ENCODE measurements around the gene SLC6A3.

DNA sequence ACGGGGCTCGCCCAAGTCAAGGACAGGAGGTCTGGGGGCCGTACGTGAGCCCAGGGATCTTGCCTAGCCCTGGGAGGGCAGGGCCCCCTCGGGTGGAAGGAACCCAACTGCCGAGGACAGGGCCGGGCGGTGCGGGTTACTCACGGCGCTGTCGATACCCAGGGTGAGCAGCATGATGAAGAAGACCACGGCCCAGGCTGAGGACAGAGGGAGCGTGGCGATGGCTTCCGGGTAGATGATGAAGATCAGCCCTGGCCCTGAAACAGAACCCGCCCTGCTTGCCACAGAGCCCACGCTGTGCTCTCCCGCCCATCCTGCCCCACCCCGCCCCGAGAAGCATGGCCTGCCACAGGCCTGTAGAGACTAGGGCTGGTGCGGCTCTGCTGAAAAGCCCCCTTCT, 34.1 kb downstream of the SLC6A3 start:
- TF ChIP-seq, protein P1, sequence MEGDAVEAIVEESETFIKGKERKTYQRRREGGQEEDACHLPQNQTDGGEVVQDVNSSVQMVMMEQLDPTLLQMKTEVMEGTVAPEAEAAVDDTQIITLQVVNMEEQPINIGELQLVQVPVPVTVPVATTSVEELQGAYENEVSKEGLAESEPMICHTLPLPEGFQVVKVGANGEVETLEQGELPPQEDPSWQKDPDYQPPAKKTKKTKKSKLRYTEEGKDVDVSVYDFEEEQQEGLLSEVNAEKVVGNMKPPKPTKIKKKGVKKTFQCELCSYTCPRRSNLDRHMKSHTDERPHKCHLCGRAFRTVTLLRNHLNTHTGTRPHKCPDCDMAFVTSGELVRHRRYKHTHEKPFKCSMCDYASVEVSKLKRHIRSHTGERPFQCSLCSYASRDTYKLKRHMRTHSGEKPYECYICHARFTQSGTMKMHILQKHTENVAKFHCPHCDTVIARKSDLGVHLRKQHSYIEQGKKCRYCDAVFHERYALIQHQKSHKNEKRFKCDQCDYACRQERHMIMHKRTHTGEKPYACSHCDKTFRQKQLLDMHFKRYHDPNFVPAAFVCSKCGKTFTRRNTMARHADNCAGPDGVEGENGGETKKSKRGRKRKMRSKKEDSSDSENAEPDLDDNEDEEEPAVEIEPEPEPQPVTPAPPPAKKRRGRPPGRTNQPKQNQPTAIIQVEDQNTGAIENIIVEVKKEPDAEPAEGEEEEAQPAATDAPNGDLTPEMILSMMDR (conservative IDR thresholded peaks at IDR 0.05 in 1 of 2, IDR thresholded peaks at IDR 0.05 in 1 of 2; ENCODE audit: extremely low read depth in 1 of 2, insufficient read depth in 1 of 2, low read depth in 1 of 2, low read length in 2 of 2) = no peak
- TF ChIP-seq EZH2 (IDR thresholded peaks at IDR 0.05; ENCODE audit: borderline replicate concordance, low read length) = no peak
